ENCODE results near the gene ZBTB9.

ZBTB9 gene

DNA sequence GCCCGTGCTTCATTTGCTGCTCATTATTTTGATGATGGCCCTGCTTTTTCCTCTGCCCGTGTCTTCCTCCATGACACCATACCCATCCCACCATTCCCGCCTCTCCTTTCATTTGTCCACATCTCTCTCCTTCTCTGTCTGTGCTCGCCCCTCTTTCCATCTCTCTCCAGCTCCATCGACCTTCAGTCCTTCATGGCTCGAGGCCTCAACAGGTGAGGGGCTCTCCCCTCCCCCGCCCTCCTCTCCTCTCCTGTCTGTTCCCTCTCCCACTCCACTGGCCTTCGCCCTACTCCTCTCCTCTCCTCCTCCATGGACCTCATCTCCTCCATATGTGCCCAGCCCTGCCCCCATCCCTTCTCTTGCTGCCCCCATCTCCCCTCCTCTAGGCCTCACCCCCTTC, 12.1 kb upstream of the ZBTB9 start:
- Histone ChIP-seq H3K9ac (ENCODE audit: low read depth, low read length) (no peak overlapping the region), H3K4me1 (ENCODE audit: insufficient read depth, low read length) (no peaks in the 10 kb centered on the region), H3K9me3 (ENCODE audit: insufficient read depth, low read length, severe bottlenecking) (no peaks in the 10 kb centered on the region), H4K20me1 (ENCODE audit: insufficient read depth, low read length) (peaks cover 7% of the 10 kb centered on the region; the same call in 1 of the 2 replicates), H2AFZ (ENCODE audit: low read depth, low read length) (no peak overlapping the region), H3K4me2 (ENCODE audit: insufficient read depth, low read length) (no peak overlapping the region), H3K79me2 (ENCODE audit: insufficient read depth, low read length) (no peaks in the 10 kb centered on the region), H3K27ac (ENCODE audit: low read length) (no peak overlapping the region), H3K4me3 (ENCODE audit: low read depth in 1 of 2, low read length in 2 of 2) (no peak overlapping the region), H3K27me3 (ENCODE audit: insufficient read depth, low read length, poor library complexity) (no peaks in the 10 kb centered on the region), H3K36me3 (ENCODE audit: insufficient read depth, low read length) (peaks cover 77% of the 10 kb centered on the region)
- ATAC-seq (ENCODE audit: insufficient read depth, low read depth) (no peak), DNase-seq (no peak)
- TF ChIP-seq, protein P1, sequence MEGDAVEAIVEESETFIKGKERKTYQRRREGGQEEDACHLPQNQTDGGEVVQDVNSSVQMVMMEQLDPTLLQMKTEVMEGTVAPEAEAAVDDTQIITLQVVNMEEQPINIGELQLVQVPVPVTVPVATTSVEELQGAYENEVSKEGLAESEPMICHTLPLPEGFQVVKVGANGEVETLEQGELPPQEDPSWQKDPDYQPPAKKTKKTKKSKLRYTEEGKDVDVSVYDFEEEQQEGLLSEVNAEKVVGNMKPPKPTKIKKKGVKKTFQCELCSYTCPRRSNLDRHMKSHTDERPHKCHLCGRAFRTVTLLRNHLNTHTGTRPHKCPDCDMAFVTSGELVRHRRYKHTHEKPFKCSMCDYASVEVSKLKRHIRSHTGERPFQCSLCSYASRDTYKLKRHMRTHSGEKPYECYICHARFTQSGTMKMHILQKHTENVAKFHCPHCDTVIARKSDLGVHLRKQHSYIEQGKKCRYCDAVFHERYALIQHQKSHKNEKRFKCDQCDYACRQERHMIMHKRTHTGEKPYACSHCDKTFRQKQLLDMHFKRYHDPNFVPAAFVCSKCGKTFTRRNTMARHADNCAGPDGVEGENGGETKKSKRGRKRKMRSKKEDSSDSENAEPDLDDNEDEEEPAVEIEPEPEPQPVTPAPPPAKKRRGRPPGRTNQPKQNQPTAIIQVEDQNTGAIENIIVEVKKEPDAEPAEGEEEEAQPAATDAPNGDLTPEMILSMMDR (IDR thresholded peaks at IDR 0.05; ENCODE audit: borderline replicate concordance, extremely low read depth, low read length, poor library complexity, severe bottlenecking), result no peak
- TF ChIP-seq EZH2 (IDR thresholded peaks at IDR 0.05; ENCODE audit: borderline replicate concordance, low read depth, low read length, severe bottlenecking), result no peak

DNA sequence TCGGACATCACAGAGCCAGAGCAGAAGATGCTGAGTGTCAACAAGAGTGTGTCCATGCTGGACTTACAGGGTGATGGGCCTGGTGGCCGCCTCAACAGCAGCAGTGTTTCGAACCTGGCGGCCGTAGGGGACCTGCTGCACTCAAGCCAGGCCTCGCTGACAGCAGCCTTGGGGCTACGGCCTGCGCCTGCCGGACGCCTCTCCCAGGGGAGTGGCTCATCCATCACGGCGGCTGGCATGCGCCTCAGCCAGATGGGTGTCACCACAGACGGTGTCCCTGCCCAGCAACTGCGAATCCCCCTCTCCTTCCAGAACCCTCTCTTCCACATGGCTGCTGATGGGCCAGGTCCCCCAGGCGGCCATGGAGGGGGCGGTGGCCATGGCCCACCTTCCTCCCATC, 11.4 kb upstream of the ZBTB9 start:
- Histone ChIP-seq H3K4me2 (ENCODE audit: insufficient read depth, low read length) (no peak overlapping the region), H3K36me3 (ENCODE audit: insufficient read depth, low read length) (peaks cover 77% of the 10 kb centered on the region), H3K27me3 (ENCODE audit: insufficient read depth, low read length, poor library complexity) (no peaks in the 10 kb centered on the region), H3K4me1 (ENCODE audit: insufficient read depth, low read length) (no peaks in the 10 kb centered on the region), H2AFZ (ENCODE audit: low read depth, low read length) (no peak overlapping the region), H3K9ac (ENCODE audit: low read depth, low read length) (no peak overlapping the region), H3K9me3 (ENCODE audit: insufficient read depth, low read length, severe bottlenecking) (no peaks in the 10 kb centered on the region), H3K4me3 (ENCODE audit: low read depth in 1 of 2, low read length in 2 of 2) (no peak overlapping the region), H4K20me1 (ENCODE audit: insufficient read depth, low read length) (peaks cover 7% of the 10 kb centered on the region; the same call in 1 of the 2 replicates), H3K27ac (ENCODE audit: low read length) (no peak overlapping the region), H3K79me2 (ENCODE audit: insufficient read depth, low read length) (no peaks in the 10 kb centered on the region)
- no peak for DNase-seq
- TF ChIP-seq EZH2 (IDR thresholded peaks at IDR 0.05; ENCODE audit: borderline replicate concordance, low read depth, low read length, severe bottlenecking), result no peak
- TF ChIP-seq, protein P1 (IDR thresholded peaks at IDR 0.05; ENCODE audit: borderline replicate concordance, extremely low read depth, low read length, poor library complexity, severe bottlenecking), result no peak
- ATAC-seq (ENCODE audit: insufficient read depth, low read depth), result no peak

DNA sequence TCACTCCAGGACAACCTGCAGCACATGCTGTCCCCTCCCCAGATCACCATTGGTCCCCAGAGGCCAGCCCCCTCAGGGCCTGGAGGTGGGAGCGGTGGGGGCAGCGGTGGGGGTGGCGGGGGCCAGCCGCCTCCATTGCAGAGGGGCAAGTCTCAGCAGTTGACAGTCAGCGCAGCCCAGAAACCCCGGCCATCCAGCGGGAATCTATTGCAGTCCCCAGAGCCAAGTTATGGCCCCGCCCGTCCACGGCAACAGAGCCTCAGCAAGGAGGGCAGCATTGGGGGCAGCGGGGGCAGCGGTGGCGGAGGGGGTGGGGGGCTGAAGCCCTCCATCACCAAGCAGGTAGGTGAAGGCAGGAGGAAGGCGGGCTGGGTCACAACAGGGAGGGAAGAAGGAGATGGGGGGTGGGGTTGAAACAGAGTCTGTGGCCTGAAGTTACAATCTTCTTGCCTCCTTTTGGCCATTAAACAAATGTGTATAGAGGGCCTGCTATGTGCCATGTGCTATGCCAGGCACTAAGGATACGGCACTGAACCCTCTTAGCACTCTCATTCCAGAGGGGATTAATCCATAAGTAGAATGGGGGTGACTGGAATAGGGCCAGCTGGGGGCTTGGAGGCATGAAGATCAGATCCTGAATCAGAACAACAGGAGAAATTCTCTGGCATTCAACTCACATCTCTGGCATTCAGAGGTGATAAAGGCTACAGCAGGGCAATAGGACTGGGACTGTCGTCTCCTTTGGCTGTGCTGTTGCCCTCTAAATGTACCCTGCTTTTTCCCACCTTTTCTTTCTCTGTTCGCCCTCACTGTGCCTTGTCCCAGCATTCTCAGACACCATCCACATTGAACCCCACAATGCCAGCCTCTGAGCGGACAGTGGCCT, 10.5 kb upstream of the ZBTB9 start:
- no peaks in the 10 kb centered on the region for H3K4me1 ChIP-seq (ENCODE audit: insufficient read depth, low read length)

More for the DNA sequence above, 10.5 kb upstream of the ZBTB9 start:
- no peaks in the 10 kb centered on the region for H3K79me2 ChIP-seq (ENCODE audit: insufficient read depth, low read length)
- peaks cover 77% of the 10 kb centered on the region for H3K36me3 ChIP-seq (ENCODE audit: insufficient read depth, low read length)
- no peak overlapping the region for H3K27ac ChIP-seq (ENCODE audit: low read length)
- no peak overlapping the region for H3K9ac ChIP-seq (ENCODE audit: low read depth, low read length)
- no peak for DNase-seq
- TF ChIP-seq, protein P1 (IDR thresholded peaks at IDR 0.05; ENCODE audit: borderline replicate concordance, extremely low read depth, low read length, poor library complexity, severe bottlenecking), result no peak
- TF ChIP-seq EZH2 (IDR thresholded peaks at IDR 0.05; ENCODE audit: borderline replicate concordance, low read depth, low read length, severe bottlenecking), result no peak
- H3K27me3 ChIP-seq (ENCODE audit: insufficient read depth, low read length, poor library complexity), result no peaks in the 10 kb centered on the region
- no peak overlapping the region for H2AFZ ChIP-seq (ENCODE audit: low read depth, low read length)
- no peaks in the 10 kb centered on the region for H3K9me3 ChIP-seq (ENCODE audit: insufficient read depth, low read length, severe bottlenecking)
- H3K4me3 ChIP-seq (ENCODE audit: low read depth in 1 of 2, low read length in 2 of 2), result no peak overlapping the region
- H3K4me2 ChIP-seq (ENCODE audit: insufficient read depth, low read length), result no peak overlapping the region
- no peak for ATAC-seq (ENCODE audit: insufficient read depth, low read depth)
- peaks cover 7% of the 10 kb centered on the region; the same call in 1 of the 2 replicates for H4K20me1 ChIP-seq (ENCODE audit: insufficient read depth, low read length)

All from DND-41 (cell line).